Thyroid gland (tissue), 4 donors: ENCODE results near the gene SNX8. TPM values are rescaled to one million over a fixed set of nuclear protein-coding genes. Genes with fewer than 3 reads are reported as not detected.

Experiments
- DNase-seq, 2 donors: peaks; one replicate each; pipeline ENCODE4 v3.0.0-alpha.2; 2019
- H3K27ac ChIP-seq, 3 donors: fragments of 200-600 bp; sonication (generic); 1 replicate in 2 of 3; 2 replicates in 1 of 3; pipeline ENCODE4 v1.5.1; 2016 to 2019; ENCODE audit warnings: mild to moderate bottlenecking in 1 of 3, moderate library complexity in 1 of 3
- H3K27me3 ChIP-seq: fragments of 200-600 bp; sonication (generic); one replicate; pipeline ENCODE4 v1.5.1; 2019
- H3K36me3 ChIP-seq, 2 donors: fragments of 200-600 bp; sonication (generic); one replicate each; pipeline ENCODE4 v1.5.1; 2016 to 2019
- H3K4me1 ChIP-seq, 2 donors: fragments of 200-600 bp; sonication (generic); one replicate each; pipeline ENCODE4 v1.5.1; 2017 to 2019
- H3K4me3 ChIP-seq, 3 donors: fragments of 200-600 bp; sonication (generic); replicated peaks in 1 of 3; 1 replicate in 2 of 3; 2 replicates in 1 of 3; pipeline ENCODE4 v1.5.1; 2016; ENCODE audit warnings: mild to moderate bottlenecking in 1 of 3
- H3K9me3 ChIP-seq: fragments of 200-600 bp; sonication (generic); one replicate; pipeline ENCODE4 v1.5.1; 2017
- CTCF ChIP-seq, 6 experiments: fragments of 200-600 bp in 3 of 6; fragments of 450-650 bp in 3 of 6; sonication (generic) in 3 of 6; IDR thresholded peaks; one replicate each; pipeline ENCODE4 v1.5.1; 2016 to 2019; ENCODE audit warnings: antibody characterized with exemption in 6 of 6, mild to moderate bottlenecking in 2 of 6, inconsistent platforms in 1 of 6, moderate library complexity in 1 of 6
- POLR2A ChIP-seq, 2 donors: fragments of 450-650 bp; IDR thresholded peaks; one replicate each; pipeline ENCODE4 v1.6.1; 2017; ENCODE audit warnings: antibody characterized with exemption in 2 of 2, mild to moderate bottlenecking in 2 of 2, moderate library complexity in 1 of 2
- WGBS, 2 donors: methylation state at CpG; one replicate each; pipeline ENCODE4 v1.1.5; 2017; 5-methylcytosine and 5-hydroxymethylcytosine counted together
- intact Hi-C: fragments of 100-400 bp; cut with DNase I; formaldehyde crosslinking; loops from one replicate; pipeline ENCODE4 v1.15.1; 2023
- total RNA-seq, 4 donors: library from RNA; depleted of rRNA; stranded (reverse); fragments of >200 nt; gene quantifications; one replicate each; pipeline ENCODE4 v1.2.3, GENCODE V29; 2016

The SNX8 gene
- total RNA-seq, 4 donors from 2014 or later, result 12.0 to 40.5 (median 23.4) TPM

- Histone ChIP-seq H3K27me3 (no peaks in the 10 kb centered on the region), H3K9me3 (no peaks in the 10 kb centered on the region), H3K4me1 (peaks cover 17 to 18% of the 10 kb centered on the region in 2 donors), H3K4me3 (no peak overlapping the region), H3K36me3 (peaks cover 17 to 27% of the 10 kb centered on the region in 2 donors), H3K27ac (no peak overlapping the region)
- TF ChIP-seq POLR2A (IDR thresholded peaks at IDR 0.05), result no peak
- no peak for TF ChIP-seq CTCF (IDR thresholded peaks at IDR 0.05)
- WGBS, 2 donors, result 84 to 86% methylated on average over 3 of the region's 3 CpGs
- DNase-seq, result no peak
- intact Hi-C loops, result no loop called here
Observed at GRCh38 chr7:2233926-2234325, 80.3 kb downstream of the SNX8 start.

GRCh38 chr7:2232766-2233520 lies 81.3 kb downstream of the SNX8 start, which contains the start of gene MAD1L1:
Gene MAD1L1 (minus strand): TSS chr7:2232945. CDS start chr7:2230133, 2,812 bp downstream.
- Histone ChIP-seq H3K36me3 (peaks cover 10 to 20% of the 10 kb centered on the region in 2 donors), H3K27ac (peak within 1 kb of the TSS in 2 of 3 donors; percentile 57 to 68), H3K4me3 (peak within 1 kb of the TSS; percentile 7 to 100 (median 81)), H3K9me3 (no peaks in the 10 kb centered on the region), H3K4me1 (peaks cover 17 to 18% of the 10 kb centered on the region in 2 donors), H3K27me3 (no peaks in the 10 kb centered on the region)
- intact Hi-C loops, result no loop called here
- peak; percentile 87 to 91 for DNase-seq
- 0 to 2% methylated on average over 6 to 21 of the region's 63 CpGs for WGBS, 2 donors
- TF ChIP-seq CTCF (IDR thresholded peaks at IDR 0.05), result no peak
- TF ChIP-seq POLR2A (IDR thresholded peaks at IDR 0.05), result peak in 1 of 2 donors; percentile 65

- intact Hi-C loops, result no loop called here
- Histone ChIP-seq H3K4me3 (peak overlapping the region; percentile 7 to 100 (median 81)), H3K36me3 (peaks cover 10 to 16% of the 10 kb centered on the region in 2 donors), H3K27ac (peak overlapping the region in 2 of 3 donors; percentile 57 to 68), H3K4me1 (peaks cover 17 to 18% of the 10 kb centered on the region in 2 donors), H3K27me3 (no peaks in the 10 kb centered on the region), H3K9me3 (no peaks in the 10 kb centered on the region)
- 6 to 9% methylated on average over 8 to 13 of the region's 46 CpGs for WGBS, 2 donors
- DNase-seq, result no peak
- TF ChIP-seq POLR2A (IDR thresholded peaks at IDR 0.05), result no peak
- no peak for TF ChIP-seq CTCF (IDR thresholded peaks at IDR 0.05)
Observed at GRCh38 chr7:2231992-2232765, 82.1 kb downstream of the SNX8 start.

GRCh38 chr7:2230882-2231281 lies 83.4 kb downstream of the SNX8 start:
- TF ChIP-seq CTCF (IDR thresholded peaks at IDR 0.05) (no peak), POLR2A (IDR thresholded peaks at IDR 0.05) (no peak)
- Histone ChIP-seq H3K27me3 (no peaks in the 10 kb centered on the region), H3K4me1 (peaks cover 22 to 26% of the 10 kb centered on the region in 2 donors), H3K9me3 (no peaks in the 10 kb centered on the region), H3K27ac (no peak overlapping the region), H3K4me3 (no peak overlapping the region), H3K36me3 (peaks cover 9 to 10% of the 10 kb centered on the region in 2 donors)
- WGBS, 2 donors, result 91 to 95% methylated on average over 9 of the region's 9 CpGs
- intact Hi-C loops, result no loop called here
- no peak for DNase-seq
